HepG2 (cell line): ENCODE data around the gene VPS29. TPM values are rescaled to one million over a fixed set of nuclear protein-coding genes. Genes with fewer than 3 reads are reported as not detected.

Experiments used
- CBX2 ChIP-seq, 2 experiments: fragments of 200-600 bp in 1 of 2; sonication (generic); formaldehyde crosslinking in 1 of 2; IDR thresholded peaks; 2 replicates each; pipeline versions ENCODE4 v1.7.0 to v1.8.1; 2018 to 2022; ENCODE audit warnings: low read depth in 2 of 2, low read length in 1 of 2, mild to moderate bottlenecking in 1 of 2, missing genetic modification reagents in 1 of 2
- KAT7 ChIP-seq: IDR thresholded peaks from 2 replicates; pipeline ENCODE4 v1.6.1; 2018; ENCODE audit warnings: borderline replicate concordance, missing compliant biosample characterization
- MAF1 ChIP-seq: sonication (generic); formaldehyde crosslinking; IDR thresholded peaks from 2 replicates; pipeline ENCODE4 v1.5.0; 2020; ENCODE audit warnings: missing genetic modification reagents, borderline replicate concordance
- MAZ ChIP-seq, 2 experiments: sonication (generic) in 1 of 2; formaldehyde crosslinking in 1 of 2; IDR thresholded peaks; 2 replicates each; pipeline versions ENCODE4 v1.5.0 to v1.6.1; 2012 to 2020; ENCODE audit warnings: low read depth in 2 of 2, mild to moderate bottlenecking in 2 of 2, borderline replicate concordance in 1 of 2, improper control_type of control experiment in 1 of 2, low read length in 1 of 2, missing genetic modification reagents in 1 of 2, moderate library complexity in 1 of 2
- PHF8 ChIP-seq: sonication (generic); formaldehyde crosslinking; IDR thresholded peaks from 2 replicates; pipeline ENCODE4 v1.5.0; 2020; ENCODE audit warnings: missing genetic modification reagents
- RARG ChIP-seq: sonication (generic); formaldehyde crosslinking; IDR thresholded peaks from 2 replicates; pipeline ENCODE4 v1.4.0; 2020; ENCODE audit warnings: low read depth, mild to moderate bottlenecking, missing genetic modification reagents
- REST ChIP-seq, 2 experiments: IDR thresholded peaks; 2 replicates each; pipeline ENCODE4 v1.6.1; 2011 to 2012; ENCODE audit warnings: low read length in 2 of 2, borderline replicate concordance in 1 of 2, low read depth in 1 of 2, mild to moderate bottlenecking in 1 of 2, moderate library complexity in 1 of 2
- SMC3 ChIP-seq: IDR thresholded peaks from 2 replicates; pipeline ENCODE4 v1.6.1; 2011; ENCODE audit warnings: low read length, improper control_type of control experiment
- SNAPC2 ChIP-seq: sonication (generic); formaldehyde crosslinking; IDR thresholded peaks from 2 replicates; pipeline ENCODE4 v1.8.1; 2022; ENCODE audit warnings: mild to moderate bottlenecking, missing genetic modification reagents
- SP2 ChIP-seq: sonication (generic); formaldehyde crosslinking; IDR thresholded peaks from 2 replicates; pipeline ENCODE4 v1.5.1; 2020; ENCODE audit warnings: mild to moderate bottlenecking, missing genetic modification reagents
- TP53 ChIP-seq: sonication (generic); formaldehyde crosslinking; conservative IDR thresholded peaks from 2 replicates; pipeline ENCODE4 v1.4.0; 2020; ENCODE audit warnings: missing genetic modification reagents
- ZBTB38 ChIP-seq: sonication (generic); formaldehyde crosslinking; IDR thresholded peaks from 2 replicates; pipeline ENCODE4 v1.5.1; 2020; ENCODE audit warnings: mild to moderate bottlenecking, missing genetic modification reagents
- ZFAT ChIP-seq: sonication (generic); formaldehyde crosslinking; conservative IDR thresholded peaks from 2 replicates; pipeline ENCODE4 v1.8.1; 2023; ENCODE audit warnings: missing genetic modification reagents, inconsistent platforms
- ZNF574 ChIP-seq: sonication (generic); formaldehyde crosslinking; IDR thresholded peaks from 2 replicates; pipeline ENCODE4 v1.4.0; 2020; ENCODE audit warnings: missing genetic modification reagents
- ZNF580 ChIP-seq: IDR thresholded peaks from 2 replicates; pipeline ENCODE4 v1.6.1; 2016; ENCODE audit warnings: low read depth, borderline replicate concordance
- ZNF878 ChIP-seq: sonication (generic); formaldehyde crosslinking; IDR thresholded peaks from 2 replicates; pipeline ENCODE4 v1.8.1; 2023; ENCODE audit warnings: mild to moderate bottlenecking, missing genetic modification reagents, moderate library complexity
- polyA plus RNA-seq, 8 experiments: library from polyadenylated mRNA; depleted of rRNA in 3 of 8; stranded (reverse) in 7 of 8; unstranded in 1 of 8; fragments of >200 nt; fragmentation: Illumina TruSeq in 4 of 8; extraction: Trizol in 4 of 8; gene quantifications; 2 replicates each; pipeline versions ENCODE4 v1.2.1 to v1.2.3, GENCODE V29; 2011 to 2016; ENCODE audit warnings: low read depth in 4 of 8, missing spikeins in 1 of 8, mixed read lengths in 1 of 8; ENCODE audit not compliant: insufficient read depth in 1 of 8
- total RNA-seq, 5 experiments: library from RNA; depleted of rRNA; stranded (reverse); fragments of >200 nt; fragmentation: Illumina TruSeq; extraction: Trizol; gene quantifications; 2 replicates each; pipeline ENCODE4 v1.2.3, GENCODE V29; 2016; ENCODE audit warnings: low read depth in 1 of 5

VPS29 gene
- total and polyA plus RNA-seq, 2 of the 13 experiments (the other 11 are each of a cell fraction or from before 2014, with no cell fraction given) = 107 to 114 TPM

- TF ChIP-seq REST (IDR thresholded peaks at IDR 0.05; ENCODE audit: borderline replicate concordance in 1 of 2, low read depth in 1 of 2, low read length in 2 of 2) (0 out of 4 replicates have a peak, but pooled peaks of 1 of the 2 experiments have one; percentile 30), TP53 (CRISPR knock-in tag) (peak; percentile 78; the same call in 1 of the 2 replicates), ZNF580 (CRISPR knock-in tag) (no peak; the same call in 1 of the 2 replicates), ZNF878 (CRISPR knock-in tag) (no peak; the same call in 1 of the 2 replicates), ZNF574 (CRISPR knock-in tag) (peak; percentile 81), CBX2 (IDR thresholded peaks at IDR 0.05; ENCODE audit: low read depth, low read length) (no peak), CBX2 (CRISPR knock-in tag; IDR thresholded peaks at IDR 0.05; ENCODE audit: low read depth) (no peak), ZFAT (CRISPR knock-in tag) (no peak), MAF1 (CRISPR knock-in tag) (0 out of 2 replicates have a peak, but pooled peaks have one; percentile 12), PHF8 (CRISPR knock-in tag) (peak; percentile 72), SNAPC2 (CRISPR knock-in tag) (peak; percentile 78; the same call in 1 of the 2 replicates), MAZ (IDR thresholded peaks at IDR 0.05; ENCODE audit: borderline replicate concordance, low read depth, low read length) (peak; percentile 88), MAZ (CRISPR knock-in tag; IDR thresholded peaks at IDR 0.05; ENCODE audit: low read depth) (peak; percentile 89), SMC3 (no peak), SP2 (CRISPR knock-in tag) (peak; percentile 57), RARG (CRISPR knock-in tag) (no peak; the same call in 1 of the 2 replicates), ZBTB38 (peak; percentile 76), KAT7 (CRISPR knock-in tag) (0 out of 2 replicates have a peak, but pooled peaks have one; percentile 12)
Measured at GRCh38 chr12:110468214-110469048, 33.5 kb downstream of the VPS29 start, which contains the start of the genes FAM216A and GPN3 (continued).
